ENCODE results near the gene LRRC73. TPM values are rescaled to one million over a fixed set of nuclear protein-coding genes. Genes with fewer than 3 reads are reported as not detected.
"Not testable (repeated sequence)": the region's sequence is repeated elsewhere in the genome, so short reads cannot be mapped to it uniquely, and the experiment has no call there.

Gene LRRC73
- total and polyA plus RNA-seq, 2 experiments from 2014 or later, result 2.9 to 3.4 TPM

GRCh38 chr6:43540507-43540906, 30.4 kb upstream of the LRRC73 start:
- no peaks in the 10 kb centered on the region for H3K27me3 ChIP-seq
- DNase-seq (ENCODE audit: low read depth in 1 of 2, low spot score in 1 of 2), result no peak
- no peak overlapping the region for H3K27ac ChIP-seq
- H3K4me1 ChIP-seq (ENCODE audit: low read depth), result no peaks in the 10 kb centered on the region
- H3K9me3 ChIP-seq (ENCODE audit: low read depth), result no peaks in the 10 kb centered on the region
- no peak overlapping the region for H3K4me3 ChIP-seq
- TF ChIP-seq, protein P1, sequence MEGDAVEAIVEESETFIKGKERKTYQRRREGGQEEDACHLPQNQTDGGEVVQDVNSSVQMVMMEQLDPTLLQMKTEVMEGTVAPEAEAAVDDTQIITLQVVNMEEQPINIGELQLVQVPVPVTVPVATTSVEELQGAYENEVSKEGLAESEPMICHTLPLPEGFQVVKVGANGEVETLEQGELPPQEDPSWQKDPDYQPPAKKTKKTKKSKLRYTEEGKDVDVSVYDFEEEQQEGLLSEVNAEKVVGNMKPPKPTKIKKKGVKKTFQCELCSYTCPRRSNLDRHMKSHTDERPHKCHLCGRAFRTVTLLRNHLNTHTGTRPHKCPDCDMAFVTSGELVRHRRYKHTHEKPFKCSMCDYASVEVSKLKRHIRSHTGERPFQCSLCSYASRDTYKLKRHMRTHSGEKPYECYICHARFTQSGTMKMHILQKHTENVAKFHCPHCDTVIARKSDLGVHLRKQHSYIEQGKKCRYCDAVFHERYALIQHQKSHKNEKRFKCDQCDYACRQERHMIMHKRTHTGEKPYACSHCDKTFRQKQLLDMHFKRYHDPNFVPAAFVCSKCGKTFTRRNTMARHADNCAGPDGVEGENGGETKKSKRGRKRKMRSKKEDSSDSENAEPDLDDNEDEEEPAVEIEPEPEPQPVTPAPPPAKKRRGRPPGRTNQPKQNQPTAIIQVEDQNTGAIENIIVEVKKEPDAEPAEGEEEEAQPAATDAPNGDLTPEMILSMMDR (IDR thresholded peaks at IDR 0.05; ENCODE audit: low read depth, low read length), result no peak
- peaks cover 33% of the 10 kb centered on the region for H3K36me3 ChIP-seq

DNA sequence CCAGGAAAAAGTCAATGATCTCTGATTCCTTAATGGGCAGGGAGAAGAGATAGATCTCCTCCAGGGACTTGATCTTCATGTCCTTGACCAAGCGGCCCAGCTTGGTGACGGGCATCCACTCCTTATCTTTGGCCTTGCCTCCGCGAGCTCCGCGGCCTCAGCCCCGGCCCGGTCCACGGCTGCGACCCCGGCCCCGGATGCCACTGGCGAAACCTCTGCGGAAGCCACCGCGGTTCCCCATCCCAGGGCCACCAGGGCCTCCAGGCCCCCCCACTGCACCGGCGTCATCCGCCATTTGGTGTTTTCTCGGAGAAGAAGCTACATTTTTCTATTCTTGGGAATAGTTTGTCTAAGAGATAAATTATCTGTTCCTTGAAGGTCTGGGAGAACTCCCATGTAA, 29.3 kb upstream of the LRRC73 start:
- not testable (repeated sequence) for H3K4me3 ChIP-seq; DNase-seq (ENCODE audit: low read depth in 1 of 2, low spot score in 1 of 2); H3K9me3 ChIP-seq (ENCODE audit: low read depth); H3K27me3 ChIP-seq; H3K27ac ChIP-seq; H3K4me1 ChIP-seq (ENCODE audit: low read depth)
- H3K36me3 ChIP-seq, result peaks cover 26% of the 10 kb centered on the region

DNA sequence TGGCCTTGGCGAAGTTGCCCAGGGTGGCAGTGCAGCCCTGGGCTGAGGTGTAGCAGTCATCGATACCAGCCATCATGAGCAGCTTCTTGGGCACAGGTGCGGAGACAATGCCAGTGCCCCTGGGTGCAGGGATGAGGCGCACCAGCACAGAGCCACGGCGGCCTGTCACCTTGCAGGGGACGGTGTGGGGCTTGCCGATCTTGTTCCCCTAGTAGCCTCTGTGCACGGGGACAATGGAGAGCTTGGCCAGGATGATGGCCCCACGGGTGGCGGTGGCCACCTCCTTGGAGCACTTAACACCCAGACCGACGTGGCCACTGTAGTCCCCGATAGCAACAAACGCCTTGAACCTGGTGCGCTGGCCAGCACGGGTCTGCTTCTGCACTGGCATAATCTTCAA, 28.8 kb upstream of the LRRC73 start:
- H3K4me3 ChIP-seq; H3K27me3 ChIP-seq; H3K9me3 ChIP-seq (ENCODE audit: low read depth); H3K4me1 ChIP-seq (ENCODE audit: low read depth); H3K27ac ChIP-seq; DNase-seq (ENCODE audit: low read depth in 1 of 2, low spot score in 1 of 2): not testable (repeated sequence)
- peaks cover 24% of the 10 kb centered on the region for H3K36me3 ChIP-seq

GRCh38 chr6:43532201-43532600, 22.1 kb upstream of the LRRC73 start:
- TF ChIP-seq, protein P1 (IDR thresholded peaks at IDR 0.05; ENCODE audit: low read depth, low read length), result no peak
- Histone ChIP-seq H3K9me3 (ENCODE audit: low read depth) (no peaks in the 10 kb centered on the region), H3K4me1 (ENCODE audit: low read depth) (no peaks in the 10 kb centered on the region), H3K36me3 (peaks cover 35% of the 10 kb centered on the region), H3K27me3 (no peaks in the 10 kb centered on the region), H3K27ac (no peak overlapping the region), H3K4me3 (no peak overlapping the region)
- DNase-seq (ENCODE audit: low read depth in 1 of 2, low spot score in 1 of 2), result no peak

GRCh38 chr6:43524483-43524961, 14.4 kb upstream of the LRRC73 start:
- Histone ChIP-seq H3K4me1 (ENCODE audit: low read depth) (no peaks in the 10 kb centered on the region), H3K4me3 (no peak overlapping the region), H3K27me3 (no peaks in the 10 kb centered on the region), H3K36me3 (peaks cover 82% of the 10 kb centered on the region), H3K27ac (no peak overlapping the region), H3K9me3 (ENCODE audit: low read depth) (no peaks in the 10 kb centered on the region)
- DNase-seq (ENCODE audit: low read depth in 1 of 2, low spot score in 1 of 2), result no peak
- TF ChIP-seq, protein P1 (IDR thresholded peaks at IDR 0.05; ENCODE audit: low read depth, low read length), result no peak

DNA sequence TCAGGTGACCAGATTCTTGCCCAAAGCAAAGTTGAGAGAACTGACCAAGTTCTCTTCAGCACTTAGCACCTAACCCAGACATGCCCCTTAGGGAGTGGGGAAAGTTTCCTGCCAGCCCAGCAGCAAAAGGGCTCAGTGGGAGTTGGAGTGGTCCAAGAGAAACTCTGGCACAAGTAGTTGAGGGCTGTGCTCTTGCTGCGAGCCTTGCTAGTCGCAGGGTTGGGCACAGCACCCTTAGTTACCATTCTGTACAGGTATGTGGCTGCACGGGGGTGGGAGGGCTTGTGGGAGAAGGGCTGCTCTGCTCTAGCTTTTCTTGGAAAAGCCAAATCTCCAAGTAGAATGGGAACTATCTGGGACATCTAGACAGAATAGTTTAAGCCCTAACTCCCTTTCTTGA, 13.1 kb upstream of the LRRC73 start:
- Histone ChIP-seq H3K27ac (no peak overlapping the region), H3K4me3 (no peak overlapping the region), H3K36me3 (peaks cover 78% of the 10 kb centered on the region), H3K4me1 (ENCODE audit: low read depth) (no peaks in the 10 kb centered on the region), H3K9me3 (ENCODE audit: low read depth) (no peaks in the 10 kb centered on the region), H3K27me3 (no peaks in the 10 kb centered on the region)
- DNase-seq (ENCODE audit: low read depth in 1 of 2, low spot score in 1 of 2), result no peak
- TF ChIP-seq, protein P1 (IDR thresholded peaks at IDR 0.05; ENCODE audit: low read depth, low read length), result no peak
